ENCODE results near the gene BRD9.
A peak's percentile ranks its signal among the peaks of the same experiment; 100 is the strongest.
"Not testable (repeated sequence)": the region's sequence is repeated elsewhere in the genome, so short reads cannot be mapped to it uniquely, and the experiment has no call there.

Gene BRD9

GRCh38 chr5:892394-893136, at the start of gene BRD9, which contains the start of gene TRIP13:
TSS of gene BRD9 (minus strand) at chr5:892801. CDS start at chr5:892657, 144 bp downstream.
TSS of gene TRIP13 (plus strand) at chr5:892884. CDS start at chr5:892999, 115 bp downstream.
- DNase-seq (ENCODE audit: low read depth), result peak; percentile 71

GRCh38 chr5:940741-941140, 48.1 kb upstream of the BRD9 start:
- not testable (repeated sequence) for DNase-seq (ENCODE audit: low read depth)

GRCh38 chr5:939368-939767, 46.8 kb upstream of the BRD9 start:
- no peak for DNase-seq (ENCODE audit: low read depth)

GRCh38 chr5:937151-937924, 44.7 kb upstream of the BRD9 start:
- DNase-seq (ENCODE audit: low read depth), result no peak

DNA sequence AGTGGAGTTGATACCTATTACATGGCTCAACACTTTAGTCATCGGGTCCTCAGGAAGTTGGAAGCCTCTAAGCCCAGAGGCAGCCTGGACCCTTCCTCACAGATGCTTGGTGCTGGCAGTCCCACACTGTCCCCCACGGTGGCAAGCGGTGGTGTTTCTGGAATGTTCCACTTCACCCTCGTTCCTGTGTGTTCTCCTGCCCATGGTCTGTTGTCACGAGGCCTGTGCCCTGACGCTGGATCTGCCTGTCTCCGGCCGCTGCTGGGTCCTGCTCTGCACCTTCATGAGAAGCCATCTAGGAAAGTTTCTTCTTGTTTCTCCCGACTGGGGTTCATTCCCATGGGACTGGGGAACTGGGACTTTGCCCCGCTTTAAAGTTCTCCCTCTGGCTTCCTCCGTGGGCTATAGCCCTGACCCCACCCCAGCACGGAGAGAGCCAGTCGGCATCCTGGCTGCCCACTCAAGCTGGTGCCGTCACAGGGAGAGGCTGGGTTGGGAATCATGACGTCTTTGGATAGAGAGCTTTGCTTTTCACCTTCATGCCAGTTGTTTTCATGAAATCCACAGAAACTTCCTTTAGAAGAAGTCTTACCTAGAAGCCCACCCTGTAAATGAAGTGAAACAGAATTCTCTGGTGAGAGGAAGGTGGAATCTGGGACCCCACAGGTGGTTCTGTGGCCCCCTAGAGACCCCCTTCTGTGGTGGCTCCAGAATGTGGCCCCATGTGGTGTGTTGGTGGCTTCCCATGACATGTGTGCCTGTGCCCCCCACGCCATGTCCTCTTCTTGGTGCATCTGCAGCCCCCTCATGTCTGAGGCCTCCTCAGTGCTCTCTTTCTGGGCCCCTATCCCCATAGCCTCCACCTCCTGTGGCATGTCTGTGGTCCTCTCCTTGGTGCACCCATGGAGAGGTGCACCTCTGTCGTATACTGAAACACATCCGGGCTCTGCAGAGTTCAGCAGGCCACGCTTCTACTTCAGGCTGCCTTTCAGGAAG, 43.8 kb upstream of the BRD9 start:
- no peak for DNase-seq (ENCODE audit: low read depth)

DNA sequence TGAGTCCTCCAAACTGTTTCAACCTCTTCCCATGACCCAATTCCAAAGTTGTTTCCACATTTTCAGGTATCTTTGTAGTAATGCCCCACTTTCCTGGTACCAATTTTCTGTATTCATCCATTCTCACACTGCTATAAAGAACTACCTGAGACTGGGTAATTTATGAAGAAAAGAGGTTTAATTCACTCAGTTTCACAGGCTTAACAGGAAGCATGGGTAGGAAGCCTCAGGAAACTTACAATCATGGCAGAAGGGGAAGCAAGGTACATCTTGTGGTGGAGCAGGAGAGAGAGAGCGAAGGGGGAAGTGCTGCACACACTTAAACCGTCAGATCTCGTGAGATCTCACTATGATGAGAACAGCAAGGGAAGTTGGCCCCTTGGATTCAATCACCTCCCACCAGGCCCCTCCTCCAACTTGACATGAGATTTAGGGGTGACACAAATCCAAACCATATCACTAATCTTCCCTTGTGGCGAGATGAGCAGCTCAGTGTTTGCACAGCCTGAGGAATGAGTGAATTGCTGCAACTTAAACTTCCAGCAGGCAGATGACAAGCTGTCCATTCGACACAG, 43.0 kb upstream of the BRD9 start:
- DNase-seq (ENCODE audit: low read depth), result no peak

- not testable (repeated sequence) for DNase-seq (ENCODE audit: low read depth)
These were observed 41.9 kb upstream of the BRD9 start for GRCh38 chr5:934381-934967.

- not testable (repeated sequence) for DNase-seq (ENCODE audit: low read depth)
These were observed 41.4 kb upstream of the BRD9 start for GRCh38 chr5:933951-934350.

- DNase-seq (ENCODE audit: low read depth), result no peak
These were observed 40.8 kb upstream of the BRD9 start for GRCh38 chr5:933251-933861.

DNA sequence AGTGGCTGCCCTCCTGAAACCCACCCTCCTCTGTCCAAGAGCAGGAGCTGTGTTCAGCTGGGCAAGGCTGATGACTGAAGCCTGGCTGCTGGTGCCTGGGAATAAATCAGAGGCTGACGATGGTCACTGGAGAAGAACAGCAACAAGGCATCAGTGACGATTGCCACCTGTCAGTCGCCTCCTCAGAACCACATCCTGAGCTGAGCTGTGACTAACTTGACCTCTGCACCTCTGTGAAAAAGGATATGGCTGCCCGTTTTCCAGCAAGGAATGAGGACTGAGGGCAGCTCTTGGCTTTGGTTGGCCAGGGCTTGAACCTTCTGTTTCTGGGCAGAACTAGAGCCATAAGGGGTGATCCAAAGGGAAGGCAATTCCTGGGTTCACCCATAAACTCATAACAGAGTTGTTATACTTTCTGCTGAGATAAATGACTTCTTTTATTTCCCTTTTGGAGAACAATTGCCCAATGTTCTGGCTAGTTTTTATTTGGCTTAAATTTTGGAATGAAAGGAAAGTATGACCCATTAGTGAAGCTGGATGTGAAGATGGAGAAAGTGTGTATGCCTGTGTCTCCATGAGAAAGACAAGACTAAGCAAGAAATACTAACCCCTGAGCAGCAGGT, 40.1 kb upstream of the BRD9 start:
- DNase-seq (ENCODE audit: low read depth), result no peak

GRCh38 chr5:932151-932627, 39.6 kb upstream of the BRD9 start:
- no peak for DNase-seq (ENCODE audit: low read depth)

DNA sequence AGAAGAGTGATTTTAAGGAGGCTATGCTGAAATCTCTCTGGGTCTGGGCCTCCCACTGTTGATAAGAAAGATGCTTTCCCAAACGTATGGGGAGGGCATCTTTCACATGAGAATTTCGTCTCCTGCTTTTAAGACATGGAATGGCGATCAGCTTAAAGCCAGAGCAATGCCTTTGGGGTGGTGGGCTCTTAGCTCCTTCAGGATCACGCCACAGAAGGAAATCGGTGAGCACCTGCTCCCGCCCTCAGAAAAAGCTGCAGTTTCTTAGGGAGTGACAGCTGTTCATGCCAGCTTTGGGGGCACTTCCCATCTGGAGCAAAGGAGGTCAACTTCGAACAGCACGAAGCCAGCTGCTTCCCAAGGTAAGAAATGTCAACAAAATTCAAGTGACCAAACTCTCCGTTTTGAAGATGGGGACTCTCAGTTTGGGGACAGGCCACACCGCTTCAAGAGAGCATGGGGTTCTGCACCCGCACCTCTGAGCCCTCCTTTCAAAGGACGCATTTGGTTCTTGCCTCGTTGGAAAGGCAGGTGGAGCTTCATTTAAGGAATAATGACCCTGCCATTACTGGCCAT, 39.1 kb upstream of the BRD9 start:
- no peak for DNase-seq (ENCODE audit: low read depth)

DNA sequence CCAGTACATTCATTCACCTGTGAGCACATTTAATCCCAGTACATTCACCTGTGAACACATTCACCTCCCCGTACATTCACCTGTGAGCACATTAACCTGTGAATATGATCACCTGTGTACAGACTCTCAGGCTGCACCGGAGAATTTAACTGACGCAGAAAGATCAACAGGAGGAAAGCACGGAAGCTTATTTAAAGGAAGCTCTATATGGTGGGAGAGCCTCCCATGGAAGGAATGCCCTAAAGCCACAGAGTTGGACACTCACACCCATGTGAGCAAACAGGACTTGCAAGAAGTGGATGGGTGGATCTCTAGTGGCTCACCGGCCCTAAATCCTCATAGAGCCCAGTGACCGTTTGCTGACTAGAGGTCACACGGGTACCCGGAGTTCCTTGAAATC, 38.3 kb upstream of the BRD9 start:
- no peak for DNase-seq (ENCODE audit: low read depth)

DNA sequence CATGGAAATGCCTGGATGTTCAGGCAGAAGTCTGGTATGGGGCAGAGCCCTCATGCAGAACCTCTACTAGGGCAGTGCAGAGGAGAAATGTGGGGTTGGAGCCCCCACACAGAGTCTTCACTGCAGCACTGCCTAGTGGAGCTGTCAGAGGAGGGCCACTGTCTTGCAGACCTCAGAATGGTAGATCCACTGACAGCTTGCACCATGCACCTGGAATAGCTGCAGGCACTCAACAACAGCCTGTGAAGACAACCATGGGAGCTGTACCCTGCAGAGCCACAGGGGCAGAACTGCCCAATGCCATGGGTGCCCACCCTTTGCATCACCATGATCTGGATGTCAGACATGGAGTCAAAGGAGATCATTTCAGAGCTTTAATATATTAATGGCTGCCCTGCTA, 37.0 kb upstream of the BRD9 start:
- DNase-seq (ENCODE audit: low read depth), result no peak

DNA sequence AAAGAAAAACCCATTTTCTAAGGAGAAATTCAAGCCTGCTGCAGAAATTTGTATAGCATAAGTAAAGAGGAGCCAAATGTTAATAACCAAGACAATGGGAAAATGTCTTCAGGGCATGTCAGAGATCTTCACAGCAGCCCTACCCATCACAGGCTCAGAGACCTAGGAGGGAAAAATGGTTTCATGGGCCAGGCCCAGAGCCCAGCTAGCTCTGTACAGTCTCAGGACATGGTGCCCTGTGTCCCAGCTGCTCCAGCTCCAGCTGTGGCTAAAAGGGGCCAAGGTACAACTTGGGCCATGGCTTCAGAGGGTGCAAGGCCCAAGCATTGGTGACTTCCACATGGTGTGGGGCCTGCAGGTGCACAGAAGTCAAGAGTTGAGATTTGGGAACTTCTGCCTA, 36.6 kb upstream of the BRD9 start:
- not testable (repeated sequence) for DNase-seq (ENCODE audit: low read depth)

DNA sequence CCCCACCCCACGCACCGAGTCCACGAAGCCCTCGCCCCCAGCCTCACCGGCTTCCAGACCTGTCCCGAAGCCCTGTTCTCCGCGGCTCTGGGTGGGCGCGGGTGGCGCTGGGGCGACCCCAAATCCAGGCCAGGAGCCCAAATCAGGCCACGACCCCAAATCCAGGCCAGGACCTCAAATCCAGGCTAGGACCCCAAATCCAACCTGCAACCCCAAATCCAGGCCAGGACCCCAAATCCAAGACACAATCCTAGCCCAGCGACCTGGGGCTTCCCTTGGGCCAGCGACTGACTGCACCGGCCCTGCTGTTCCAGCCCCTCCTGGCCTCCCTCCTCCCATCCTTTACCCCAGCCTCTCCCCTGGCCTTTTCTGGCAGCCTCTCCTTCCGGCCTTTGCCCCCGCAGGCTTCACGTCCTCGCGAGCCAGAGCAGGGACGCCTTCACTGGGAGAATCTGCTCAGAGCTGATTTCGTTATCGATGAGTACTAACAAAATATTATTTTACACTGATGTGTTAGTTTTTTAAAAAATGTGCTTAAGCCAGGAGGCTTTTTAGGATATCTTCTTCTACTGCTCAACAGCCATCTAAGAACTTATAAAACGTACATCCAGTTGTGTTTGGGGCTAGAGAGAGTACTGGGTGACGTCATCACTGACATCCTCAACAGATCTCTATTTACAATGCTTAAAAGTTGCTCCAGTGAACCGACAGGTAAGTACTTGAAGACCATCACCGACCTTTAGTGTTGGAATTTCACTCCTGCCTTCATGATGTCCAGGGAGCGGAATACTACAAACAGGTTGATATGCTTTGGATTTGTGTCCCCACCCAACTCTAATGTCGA, 34.8 kb upstream of the BRD9 start:
- no peak for DNase-seq (ENCODE audit: low read depth)

- no peak for DNase-seq (ENCODE audit: low read depth)
These were observed 34.0 kb upstream of the BRD9 start for GRCh38 chr5:926417-927171.

DNA sequence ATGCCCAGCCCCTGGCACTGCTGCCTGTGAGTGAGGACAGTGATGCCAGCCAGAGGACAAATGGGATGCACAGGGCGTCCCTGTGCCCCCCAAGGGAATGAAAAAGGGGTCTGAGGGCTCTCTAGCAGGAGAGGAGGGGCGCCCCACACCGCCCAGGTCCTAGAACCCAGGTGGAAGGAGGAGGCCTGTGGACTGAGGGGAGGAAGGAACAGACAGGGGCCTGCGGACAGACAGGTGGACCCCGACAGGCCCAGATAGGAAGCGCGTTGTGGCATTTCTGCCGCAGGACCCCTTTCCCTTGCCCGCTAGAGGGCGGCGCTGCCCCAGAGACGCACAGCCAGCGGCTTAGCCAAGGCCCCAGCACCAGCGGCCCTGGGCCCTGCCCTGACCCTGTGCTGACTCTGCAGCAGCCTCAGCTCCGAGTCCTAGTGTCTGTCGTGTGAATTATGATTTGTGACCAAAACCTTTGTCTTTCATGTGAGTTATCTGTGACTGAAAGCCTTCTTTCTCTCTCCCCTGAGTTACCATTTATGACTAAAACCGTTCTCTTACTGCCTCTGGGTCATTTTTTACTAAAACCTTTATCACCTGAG, 30.8 kb upstream of the BRD9 start:
- peak; percentile 65 for DNase-seq (ENCODE audit: low read depth)

All from activated gamma-delta T cell treated with anti-CD3 and anti-CD28 coated beads, Interleukin-2, amount 50 U/mL, for 16 hours (primary cell).